ENCODE measurements around the gene CLEC18B. TPM values are rescaled to one million over a fixed set of nuclear protein-coding genes. Genes with fewer than 3 reads are reported as not detected.

CLEC18B gene
- total RNA-seq, 1 donor from 2014 or later, result 0.89 TPM

DNA sequence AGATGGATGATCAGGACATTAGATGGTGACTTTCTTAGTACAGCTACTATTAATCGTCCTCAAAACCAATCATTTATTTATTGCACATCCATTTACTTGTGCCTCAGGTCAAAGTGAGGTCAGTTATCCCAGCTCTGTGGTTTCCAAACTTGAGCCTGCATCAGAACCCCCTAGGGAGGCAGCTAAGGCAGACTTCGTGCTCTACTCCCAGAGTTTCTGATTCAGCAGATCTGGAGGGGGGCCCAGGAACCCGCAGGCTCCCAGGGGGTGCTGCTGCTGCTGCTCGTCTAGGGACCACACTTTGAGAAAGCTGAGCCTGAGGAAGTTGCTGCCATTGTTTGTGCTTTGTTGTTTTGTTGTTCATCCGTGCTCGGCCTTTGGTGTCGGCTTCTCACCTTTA, 44.0 kb upstream of the CLEC18B start:
- Mint-ChIP-seq H3K9me3 (no peaks in the 10 kb centered on the region), H3K27me3 (ENCODE audit: low read depth) (no peaks in the 10 kb centered on the region), H3K4me1 (no peaks in the 10 kb centered on the region), H3K36me3 (peaks cover 56% of the 10 kb centered on the region), H3K27ac (no peak overlapping the region), H3K4me3 (no peak overlapping the region)
- TF ChIP-seq, protein P1, sequence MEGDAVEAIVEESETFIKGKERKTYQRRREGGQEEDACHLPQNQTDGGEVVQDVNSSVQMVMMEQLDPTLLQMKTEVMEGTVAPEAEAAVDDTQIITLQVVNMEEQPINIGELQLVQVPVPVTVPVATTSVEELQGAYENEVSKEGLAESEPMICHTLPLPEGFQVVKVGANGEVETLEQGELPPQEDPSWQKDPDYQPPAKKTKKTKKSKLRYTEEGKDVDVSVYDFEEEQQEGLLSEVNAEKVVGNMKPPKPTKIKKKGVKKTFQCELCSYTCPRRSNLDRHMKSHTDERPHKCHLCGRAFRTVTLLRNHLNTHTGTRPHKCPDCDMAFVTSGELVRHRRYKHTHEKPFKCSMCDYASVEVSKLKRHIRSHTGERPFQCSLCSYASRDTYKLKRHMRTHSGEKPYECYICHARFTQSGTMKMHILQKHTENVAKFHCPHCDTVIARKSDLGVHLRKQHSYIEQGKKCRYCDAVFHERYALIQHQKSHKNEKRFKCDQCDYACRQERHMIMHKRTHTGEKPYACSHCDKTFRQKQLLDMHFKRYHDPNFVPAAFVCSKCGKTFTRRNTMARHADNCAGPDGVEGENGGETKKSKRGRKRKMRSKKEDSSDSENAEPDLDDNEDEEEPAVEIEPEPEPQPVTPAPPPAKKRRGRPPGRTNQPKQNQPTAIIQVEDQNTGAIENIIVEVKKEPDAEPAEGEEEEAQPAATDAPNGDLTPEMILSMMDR (IDR thresholded peaks at IDR 0.05; ENCODE audit: unreplicated experiment), result no peak
- no peak for DNase-seq (ENCODE audit: low spot score in 2 of 2, unreplicated experiment in 2 of 2)

DNA sequence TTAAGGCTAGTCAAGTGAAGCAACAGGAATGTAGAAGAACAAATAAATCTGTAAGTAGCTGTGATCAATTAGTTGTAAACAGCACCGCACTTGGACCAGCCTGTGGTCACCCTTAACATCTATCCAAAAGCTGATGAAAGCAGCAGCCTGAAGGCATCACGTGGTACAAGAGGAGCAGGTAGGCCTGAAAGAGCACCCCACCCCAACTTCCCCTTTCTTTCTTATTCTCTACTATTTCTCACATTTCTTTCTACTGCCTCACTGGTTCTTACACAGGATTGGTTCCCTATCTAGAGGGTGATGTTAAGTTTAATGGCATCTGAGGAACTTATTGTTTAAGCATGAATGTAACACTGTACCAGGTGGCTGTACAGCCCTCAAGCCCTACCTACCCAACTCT, 42.6 kb upstream of the CLEC18B start:
- H3K4me3 Mint-ChIP-seq, result no peak overlapping the region

DNA sequence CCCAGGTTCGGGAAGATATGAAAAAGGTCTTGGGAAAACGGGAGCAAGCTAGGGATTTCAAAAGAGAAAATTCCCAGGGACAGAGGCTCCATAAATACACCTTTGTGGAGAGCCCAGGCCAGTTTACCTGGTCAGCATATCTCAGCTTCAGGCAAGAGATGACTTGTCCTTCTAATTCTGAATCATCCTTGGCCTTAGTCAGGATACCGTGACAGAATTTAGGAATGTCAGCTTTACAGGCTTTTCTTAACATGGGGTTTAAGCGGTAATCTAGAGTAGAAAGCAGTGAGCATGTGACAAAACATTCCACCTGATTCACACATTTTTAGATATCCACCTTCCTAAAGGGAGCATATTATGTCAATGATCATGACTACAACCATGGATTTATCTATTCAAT, 41.1 kb upstream of the CLEC18B start:
- no peaks in the 10 kb centered on the region for H3K4me1 Mint-ChIP-seq
- peaks cover 60% of the 10 kb centered on the region for H3K36me3 Mint-ChIP-seq
- no peak overlapping the region for H3K27ac Mint-ChIP-seq
- H3K4me3 Mint-ChIP-seq, result no peak overlapping the region
- no peaks in the 10 kb centered on the region for H3K27me3 Mint-ChIP-seq (ENCODE audit: low read depth)
- TF ChIP-seq, protein P1 (IDR thresholded peaks at IDR 0.05; ENCODE audit: unreplicated experiment), result no peak
- DNase-seq (ENCODE audit: low spot score in 2 of 2, unreplicated experiment in 2 of 2), result no peak
- no peaks in the 10 kb centered on the region for H3K9me3 Mint-ChIP-seq

More for the DNA sequence above, 42.6 kb upstream of the CLEC18B start:
- H3K27ac Mint-ChIP-seq, result no peak overlapping the region
- TF ChIP-seq, protein P1 (IDR thresholded peaks at IDR 0.05; ENCODE audit: unreplicated experiment), result no peak
- H3K36me3 Mint-ChIP-seq, result peaks cover 56% of the 10 kb centered on the region
- no peak for DNase-seq (ENCODE audit: low spot score in 2 of 2, unreplicated experiment in 2 of 2)
- no peaks in the 10 kb centered on the region for H3K4me1 Mint-ChIP-seq
- no peaks in the 10 kb centered on the region for H3K9me3 Mint-ChIP-seq
- H3K27me3 Mint-ChIP-seq (ENCODE audit: low read depth), result no peaks in the 10 kb centered on the region

DNA sequence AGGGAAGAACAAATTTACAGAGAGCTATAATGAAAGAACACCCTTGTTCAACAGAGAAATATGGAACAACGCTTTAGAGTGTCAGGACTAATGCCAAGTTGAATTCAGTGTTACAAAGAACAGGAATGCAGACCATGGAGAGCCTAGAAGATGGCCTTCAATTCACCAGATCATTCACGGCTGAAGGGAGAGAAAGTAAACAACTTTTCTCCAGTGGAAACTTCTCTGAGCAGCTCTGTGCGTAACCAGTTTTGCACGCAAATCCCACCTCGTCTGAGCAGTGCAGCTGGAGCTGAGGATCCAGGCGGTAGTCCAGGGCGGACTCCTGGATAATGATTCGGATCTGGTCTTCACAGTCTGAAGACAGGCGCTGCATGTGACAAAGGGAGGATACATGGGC, 40.5 kb upstream of the CLEC18B start:
- TF ChIP-seq, protein P1 (IDR thresholded peaks at IDR 0.05; ENCODE audit: unreplicated experiment), result no peak
- no peak overlapping the region for H3K27ac Mint-ChIP-seq
- DNase-seq (ENCODE audit: low spot score in 2 of 2, unreplicated experiment in 2 of 2), result no peak
- H3K4me3 Mint-ChIP-seq, result no peak overlapping the region
- peaks cover 57% of the 10 kb centered on the region for H3K36me3 Mint-ChIP-seq
- H3K27me3 Mint-ChIP-seq (ENCODE audit: low read depth), result no peaks in the 10 kb centered on the region
- no peaks in the 10 kb centered on the region for H3K9me3 Mint-ChIP-seq
- no peaks in the 10 kb centered on the region for H3K4me1 Mint-ChIP-seq

- TF ChIP-seq, protein P1 (IDR thresholded peaks at IDR 0.05; ENCODE audit: unreplicated experiment), result no peak
- no peaks in the 10 kb centered on the region for H3K9me3 Mint-ChIP-seq
- H3K27me3 Mint-ChIP-seq (ENCODE audit: low read depth), result no peaks in the 10 kb centered on the region
- H3K4me3 Mint-ChIP-seq, result no peak overlapping the region
- peaks cover 60% of the 10 kb centered on the region for H3K36me3 Mint-ChIP-seq
- no peaks in the 10 kb centered on the region for H3K4me1 Mint-ChIP-seq
- DNase-seq (ENCODE audit: low spot score in 2 of 2, unreplicated experiment in 2 of 2), result no peak
- no peak overlapping the region for H3K27ac Mint-ChIP-seq
Measured at GRCh38 chr16:74460542-74460941, 39.3 kb upstream of the CLEC18B start.

- Mint-ChIP-seq H3K9me3 (no peaks in the 10 kb centered on the region), H3K4me1 (no peaks in the 10 kb centered on the region), H3K36me3 (peaks cover 60% of the 10 kb centered on the region), H3K4me3 (no peak overlapping the region), H3K27me3 (ENCODE audit: low read depth) (no peaks in the 10 kb centered on the region), H3K27ac (no peak overlapping the region)
- TF ChIP-seq, protein P1 (IDR thresholded peaks at IDR 0.05; ENCODE audit: unreplicated experiment), result no peak
- no peak for DNase-seq (ENCODE audit: low spot score in 2 of 2, unreplicated experiment in 2 of 2)
Measured at GRCh38 chr16:74456290-74456625, 35.0 kb upstream of the CLEC18B start.
